ENCODE data around the gene IFNB1.

The IFNB1 gene

DNA sequence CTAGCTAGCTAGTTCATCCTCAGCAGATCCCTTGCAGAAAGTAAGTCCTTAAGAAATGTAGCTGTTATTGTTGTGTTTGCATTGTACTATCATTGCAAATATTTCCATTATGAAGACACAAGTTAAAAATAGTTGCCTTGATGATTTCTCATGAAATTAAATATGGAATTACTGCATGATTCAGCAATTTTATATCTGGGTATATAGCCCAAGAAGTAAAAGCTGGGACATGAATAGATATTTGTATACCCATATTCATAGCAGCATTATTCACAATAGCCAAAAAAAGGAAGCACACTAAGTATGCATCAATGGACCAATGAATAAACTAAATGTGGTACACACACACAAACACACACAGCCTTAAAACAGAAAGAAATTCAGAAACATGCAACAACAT lies 6.8 kb downstream of the IFNB1 start:
- DNase-seq (ENCODE audit: low read depth in 2 of 2, low spot score in 1 of 2), result no peak

DNA sequence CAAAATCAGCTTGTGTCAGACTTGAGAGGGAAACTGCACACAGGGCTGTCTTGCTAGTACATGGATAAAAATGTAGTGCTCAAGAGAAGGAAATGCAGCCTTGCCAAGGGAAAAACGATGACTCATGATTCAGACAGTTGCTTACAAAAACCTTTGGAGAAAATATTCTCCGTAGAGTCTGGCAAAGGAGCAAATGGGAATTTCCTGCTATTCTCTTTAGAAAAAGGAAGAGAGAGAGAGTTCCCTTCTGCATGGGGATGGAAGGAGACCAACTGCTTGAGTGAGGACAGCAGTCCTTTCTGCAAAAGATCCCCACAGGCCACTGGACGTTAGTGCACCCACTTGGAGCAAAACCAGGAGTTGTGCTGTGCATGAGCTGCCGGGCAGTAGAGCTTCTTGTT lies 7.6 kb downstream of the IFNB1 start:
- no peak for DNase-seq (ENCODE audit: low read depth in 2 of 2, low spot score in 1 of 2)

DNA sequence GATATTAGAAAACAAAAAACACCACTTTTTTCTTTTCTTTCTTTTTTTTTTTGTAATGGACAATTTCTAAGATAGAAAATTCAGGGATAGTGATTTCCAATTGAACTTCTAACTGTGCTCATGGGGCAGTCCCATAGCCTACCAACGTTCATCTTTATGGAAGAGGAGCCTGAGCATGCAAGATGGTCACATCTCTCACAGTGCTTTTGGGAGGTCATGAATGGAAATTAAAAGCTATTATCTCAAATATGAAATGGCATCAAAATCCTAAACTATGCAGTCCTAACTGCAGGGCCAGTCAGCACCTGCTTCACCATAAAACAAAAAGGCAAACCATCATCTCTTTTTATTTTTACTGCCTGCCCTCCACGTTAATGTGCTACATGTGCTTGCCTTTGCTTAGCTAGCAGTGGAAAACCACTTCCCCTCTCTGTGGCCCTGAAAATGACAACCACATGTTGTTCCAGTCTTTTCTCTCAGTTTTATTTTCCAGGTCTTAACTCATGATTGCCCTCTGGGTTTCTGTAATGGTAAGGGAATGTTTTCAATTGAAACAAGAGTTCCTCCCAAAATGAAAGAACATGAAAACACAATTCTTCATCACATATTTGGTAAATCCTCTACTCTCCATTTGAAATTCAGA lies 16.7 kb downstream of the IFNB1 start:
- no peak for DNase-seq (ENCODE audit: low read depth in 2 of 2, low spot score in 1 of 2)

DNA sequence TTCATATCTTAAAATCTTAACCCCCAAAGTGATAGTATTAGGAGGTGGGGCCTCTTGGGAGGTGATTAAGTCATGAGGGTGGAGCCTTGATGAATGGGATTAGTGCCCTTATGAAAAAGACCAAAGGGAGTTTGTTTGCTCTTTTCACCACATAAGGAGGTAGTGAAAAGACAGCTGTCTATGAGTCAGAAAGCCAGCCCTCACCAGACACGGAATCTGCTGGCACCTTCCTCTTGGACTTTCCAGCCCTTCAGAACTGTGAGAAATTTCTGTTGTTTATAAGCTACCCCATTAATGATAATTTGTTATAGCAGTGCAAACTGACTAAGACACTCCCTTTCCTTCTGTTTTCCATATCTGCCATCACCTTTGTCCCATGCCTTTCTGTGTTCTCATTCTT lies 20.8 kb downstream of the IFNB1 start:
- no peak for DNase-seq (ENCODE audit: low read depth in 2 of 2, low spot score in 1 of 2)

DNA sequence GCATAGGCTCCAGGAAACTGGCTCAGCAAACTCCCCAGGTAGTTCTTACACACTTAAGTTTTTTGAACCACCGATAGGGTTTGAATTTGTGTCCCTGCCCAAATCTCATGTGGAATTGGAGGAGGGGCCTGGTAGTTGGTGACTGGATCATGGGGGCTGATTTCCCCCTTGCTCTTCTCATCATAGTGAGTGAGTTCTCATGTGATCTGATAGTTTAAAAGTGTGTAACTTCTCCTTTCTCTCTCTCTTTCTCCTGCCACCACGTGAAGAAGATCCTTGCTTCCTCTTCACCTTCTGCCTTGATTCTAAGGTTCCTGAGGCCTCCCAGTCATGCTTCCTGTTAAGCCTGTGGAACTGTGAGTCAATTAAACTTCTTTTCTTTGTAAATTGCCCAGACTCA lies 23.9 kb downstream of the IFNB1 start:
- DNase-seq (ENCODE audit: low read depth in 2 of 2, low spot score in 1 of 2), result no peak

DNA sequence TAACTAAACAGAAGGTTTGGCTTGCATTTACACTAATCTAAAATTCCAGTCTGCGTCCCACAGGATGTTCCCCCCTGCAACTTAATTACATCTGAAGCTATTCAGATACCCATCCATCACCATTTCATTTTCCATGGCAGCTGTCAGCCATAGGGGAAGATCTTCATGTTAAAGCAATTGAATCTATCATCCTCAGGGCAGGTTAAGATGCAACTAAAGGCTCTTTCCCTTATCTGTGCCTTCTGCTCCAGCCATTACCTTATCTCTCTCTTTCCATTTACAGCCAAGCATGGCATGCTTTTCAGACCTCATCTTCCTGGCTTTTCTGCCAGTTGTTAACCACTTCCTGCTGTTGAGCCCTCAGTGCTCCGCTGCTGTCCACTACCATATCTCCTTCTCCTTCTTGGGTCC lies 30.5 kb downstream of the IFNB1 start:
- no peak for DNase-seq (ENCODE audit: low read depth in 2 of 2, low spot score in 1 of 2)

DNA sequence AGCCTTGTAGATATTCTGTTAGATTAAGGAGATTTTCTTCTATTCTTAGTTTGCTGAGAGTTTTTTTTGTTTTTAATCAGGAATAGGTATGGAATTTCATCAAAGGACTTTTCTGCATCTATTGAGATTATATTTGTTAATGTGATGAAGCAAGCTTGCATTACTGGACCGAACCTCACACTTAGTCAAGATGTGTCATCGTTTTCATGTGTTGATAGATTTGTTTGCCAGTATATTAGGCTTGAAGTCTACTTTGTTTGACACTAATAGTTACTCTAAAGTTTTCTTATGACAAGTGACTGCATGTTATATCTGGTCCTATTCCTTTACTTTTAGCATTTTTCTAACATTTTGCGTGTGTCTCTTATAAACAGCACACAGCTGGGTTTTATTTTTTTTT lies 33.9 kb downstream of the IFNB1 start:
- DNase-seq (ENCODE audit: low read depth in 2 of 2, low spot score in 1 of 2), result no peak

DNA sequence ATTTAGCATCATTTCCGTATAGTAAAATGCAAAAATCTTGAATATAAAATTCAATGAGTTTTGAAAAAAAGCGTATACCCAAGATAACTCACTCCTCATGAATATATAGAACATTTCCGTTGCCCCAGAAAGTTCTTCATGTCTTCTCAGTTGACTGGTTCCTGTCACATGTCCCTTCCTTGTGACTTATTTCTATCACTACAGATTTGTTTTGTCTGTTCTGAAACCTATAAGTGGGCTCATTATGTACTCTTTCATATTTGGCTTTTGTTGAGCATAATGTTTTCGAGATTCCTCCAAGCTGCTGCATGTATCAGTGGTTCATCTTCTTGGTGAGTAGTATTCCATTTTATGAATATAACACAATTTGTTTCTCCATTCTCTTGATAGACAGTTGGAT lies 35.3 kb downstream of the IFNB1 start:
- no peak for DNase-seq (ENCODE audit: low read depth in 2 of 2, low spot score in 1 of 2)

DNA sequence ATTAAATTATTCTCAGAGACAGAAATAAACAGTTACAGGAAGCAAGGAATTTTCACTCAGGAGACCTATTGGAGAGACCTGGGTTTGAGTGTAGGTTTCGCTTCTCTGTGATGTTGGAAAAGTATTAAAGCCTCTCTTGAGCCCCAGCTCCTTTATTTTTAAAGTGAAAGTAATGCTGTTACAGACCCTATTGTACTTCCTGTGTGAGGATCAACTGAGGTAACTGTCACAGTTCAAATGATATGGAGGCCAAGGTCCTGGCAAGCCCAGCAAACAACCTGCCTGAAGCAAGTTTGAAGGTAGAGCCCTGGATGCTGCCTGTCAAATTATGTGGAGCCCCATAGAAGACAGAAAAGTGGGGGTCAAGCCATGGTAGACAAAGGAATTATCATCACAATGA lies 38.4 kb downstream of the IFNB1 start:
- no peak for DNase-seq (ENCODE audit: low read depth in 2 of 2, low spot score in 1 of 2)

DNA sequence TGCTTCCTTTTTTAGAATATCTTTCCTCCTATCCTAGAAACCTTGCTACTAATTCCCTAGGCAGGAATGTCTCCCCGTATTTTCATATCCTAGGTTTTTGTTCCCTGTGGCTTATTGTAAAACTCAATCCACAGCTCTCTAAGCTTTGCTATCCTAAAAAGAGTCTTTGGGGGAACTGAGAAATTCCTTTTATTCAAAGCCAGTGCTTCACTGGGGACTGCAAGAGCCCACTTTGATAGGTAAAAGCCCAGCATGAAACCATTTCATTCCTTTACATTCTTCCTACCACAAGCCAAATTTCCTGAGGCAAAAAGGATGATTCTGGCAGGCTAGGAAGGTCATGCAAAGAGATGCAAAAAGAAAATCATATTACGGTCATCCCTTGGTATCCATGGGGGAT lies 40.5 kb downstream of the IFNB1 start:
- DNase-seq (ENCODE audit: low read depth in 2 of 2, low spot score in 1 of 2), result no peak

DNA sequence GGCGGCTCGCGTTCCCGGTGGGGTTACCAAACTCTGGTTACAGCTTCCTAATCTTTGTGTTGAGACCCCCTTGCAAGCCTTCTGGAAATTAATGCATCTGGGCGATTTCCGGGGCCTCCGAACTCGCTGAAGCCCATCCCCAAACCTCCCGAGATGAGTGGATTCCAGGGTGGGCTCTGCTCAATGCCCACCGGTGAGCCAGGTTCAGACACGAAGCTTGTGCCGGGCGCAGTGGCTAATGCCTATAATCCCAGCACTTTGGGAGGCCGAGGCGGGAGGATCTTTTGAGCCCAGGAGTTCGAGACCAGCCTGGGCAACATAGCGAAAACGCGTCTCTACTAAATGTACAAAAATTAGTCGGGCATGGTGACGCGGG lies 45.9 kb downstream of the IFNB1 start:
- DNase-seq (ENCODE audit: low read depth in 2 of 2, low spot score in 1 of 2), result no peak

DNA sequence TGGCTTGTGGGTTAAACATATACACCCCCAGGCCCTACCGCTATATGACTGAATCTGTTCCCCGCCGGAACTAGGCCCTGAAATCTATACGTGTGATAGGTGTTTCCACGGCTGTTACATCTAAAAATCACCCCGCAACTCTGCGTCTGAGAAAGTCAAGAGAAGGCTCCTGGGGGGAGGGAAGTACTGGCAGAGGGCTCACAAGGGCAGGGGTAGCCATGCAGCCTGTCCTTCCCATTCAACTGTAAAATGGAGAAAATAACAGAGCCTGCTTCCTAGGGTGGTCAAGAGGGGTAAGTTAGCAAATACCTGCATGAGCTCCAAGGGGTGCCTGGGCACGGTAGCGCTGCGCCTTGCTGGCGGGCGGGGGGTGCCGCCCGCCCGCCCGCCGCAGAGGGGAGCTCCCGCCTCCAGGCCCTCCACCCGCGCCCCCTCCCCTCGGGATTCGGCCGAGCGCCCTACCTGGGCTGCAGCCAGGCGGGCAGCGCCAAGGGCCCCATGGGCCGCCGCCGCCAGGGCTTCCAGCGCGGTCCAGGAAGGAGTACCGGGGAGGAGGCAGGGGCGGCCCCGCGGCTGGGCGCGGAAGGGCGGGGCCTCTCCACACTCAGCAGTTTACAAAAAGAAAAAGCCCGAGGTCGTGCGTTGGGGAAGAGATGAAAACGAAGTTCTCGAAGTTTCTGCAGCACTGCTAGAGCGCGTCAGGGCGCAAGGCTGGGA lies 46.5 kb downstream of the IFNB1 start, which contains the start of gene HACD4:
Gene HACD4, minus strand, starts transcription at position 550 of the 717 bp plus-strand sequence. Its CDS starts 50 bp downstream, at position 500.
- DNase-seq (ENCODE audit: low read depth in 2 of 2, low spot score in 1 of 2), result peak; percentile 23 to 39

DNA sequence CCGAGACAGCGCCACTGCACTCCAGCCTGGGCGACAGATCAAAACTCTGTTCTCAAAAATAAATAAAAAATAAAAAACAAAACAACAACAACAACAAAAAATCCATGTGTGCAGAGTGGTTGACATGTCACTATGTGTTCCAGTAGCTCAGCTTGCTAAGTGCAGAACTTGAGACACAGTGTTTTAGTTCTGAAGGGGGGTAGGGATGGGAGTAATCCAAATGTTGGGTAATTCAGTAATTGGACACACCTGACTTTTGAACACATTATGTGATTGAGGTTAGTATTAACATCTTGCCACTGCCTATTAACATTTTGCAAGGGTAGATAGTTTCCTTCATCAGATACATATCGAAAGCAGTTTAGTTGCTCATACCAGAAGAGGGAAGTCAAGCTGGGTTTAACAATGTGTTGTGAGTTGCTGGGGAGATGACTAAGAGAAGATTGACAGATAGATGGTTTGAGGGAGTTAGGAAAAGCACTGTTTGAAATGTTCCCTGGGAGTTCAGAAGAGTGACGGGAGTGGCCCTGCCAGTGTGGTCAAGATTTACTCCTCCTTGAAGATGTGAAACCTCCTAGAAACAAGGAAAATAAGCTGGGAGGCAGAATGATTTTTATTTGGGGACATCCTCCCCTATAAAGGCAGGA lies 47.2 kb downstream of the IFNB1 start:
- no peak for DNase-seq (ENCODE audit: low read depth in 2 of 2, low spot score in 1 of 2)

DNA sequence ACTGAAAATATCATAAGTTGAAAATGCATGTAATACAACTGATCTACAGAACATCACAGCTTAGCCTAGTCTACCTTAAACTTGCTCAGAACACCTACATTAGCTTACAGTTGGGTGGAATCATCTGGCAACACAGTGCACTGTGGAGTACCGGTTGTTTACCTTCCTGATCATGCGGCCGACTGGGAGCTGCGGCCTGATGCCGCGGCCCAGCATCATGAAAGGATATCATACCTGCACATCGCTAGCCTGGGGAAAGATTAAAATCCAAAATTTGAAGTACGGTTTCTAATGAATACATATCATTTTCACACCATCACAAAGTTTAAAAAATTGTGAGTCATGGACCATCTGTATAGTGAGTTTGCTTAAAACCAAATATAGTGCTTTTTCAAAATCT lies 48.1 kb downstream of the IFNB1 start:
- no peak for DNase-seq (ENCODE audit: low read depth in 2 of 2, low spot score in 1 of 2)

DNA sequence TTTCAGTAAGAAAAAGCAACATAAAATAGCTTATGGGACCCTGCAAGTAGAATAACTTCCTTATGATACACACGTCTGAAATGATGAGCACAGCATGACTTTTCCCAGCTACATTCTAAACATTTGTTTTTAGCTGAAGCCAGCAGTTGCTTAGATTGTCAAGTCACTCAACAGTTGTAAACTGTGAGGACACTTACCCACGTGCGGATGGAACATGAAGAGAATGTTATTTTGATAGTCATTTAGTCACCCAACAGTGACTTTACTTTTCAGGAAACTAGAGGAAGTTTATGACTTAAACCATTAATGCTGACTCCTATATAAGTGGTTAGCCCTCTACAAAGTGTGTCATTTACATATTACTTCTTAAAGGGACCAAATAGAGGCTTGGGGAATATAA lies 49.3 kb downstream of the IFNB1 start:
- DNase-seq (ENCODE audit: low read depth in 2 of 2, low spot score in 1 of 2), result no peak

DNA sequence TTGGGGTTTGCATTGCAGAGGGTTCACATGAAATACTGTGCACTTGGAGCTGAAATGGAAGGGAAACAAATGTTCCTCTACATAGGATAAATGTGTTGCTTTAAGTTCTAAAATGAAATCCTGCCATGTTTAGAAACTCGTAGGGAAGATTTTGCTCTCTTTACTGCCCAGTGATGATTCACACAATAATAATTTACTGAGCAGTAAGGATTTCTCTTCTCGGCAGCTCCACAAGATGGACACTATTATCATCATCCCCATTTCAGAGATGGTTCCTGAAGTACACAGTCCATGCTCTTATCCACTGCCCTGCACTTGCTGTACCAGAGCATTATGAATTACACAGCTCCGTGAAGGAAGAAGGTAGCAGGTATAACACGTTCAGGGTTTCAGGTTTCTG lies 50.4 kb downstream of the IFNB1 start:
- DNase-seq (ENCODE audit: low read depth in 2 of 2, low spot score in 1 of 2), result no peak

All from stimulated activated CD8-positive, alpha-beta memory T cell treated with anti-CD3 and anti-CD28 coated beads, Interleukin-4, amount 100 ng/mL, for 1 hour (primary cell).